IMR-90 (cell line): ENCODE data around the gene SCGB1C2. TPM values are rescaled to one million over a fixed set of nuclear protein-coding genes. Genes with fewer than 3 reads are reported as not detected.

Experiments used
- ATAC-seq: fragments of 200-7000 bp; cut with Tn5 transposase; 2 replicates; pipeline ENCODE4 v1.9.1; 2020; ENCODE audit warnings: low read depth, mild to moderate bottlenecking, moderate library complexity
- BruUV-seq: library from RNA; stranded (reverse); fragments of 400-500 nt; replicated peaks from 2 replicates; lab custom pipeline; 2021; lab: Mats Ljungman, UMichigan
- CTCF ChIA-PET: fragments of 300-600 bp; formaldehyde crosslinking; extraction: SDS; loops from one replicate; lab custom pipeline; 2021; ENCODE audit warnings: antibody characterized with exemption; lab: Yijun Ruan, JAX
- POLR2A ChIA-PET: fragments of 300-600 bp; sonication (Branson Sonifier 250); formaldehyde crosslinking; loops from one replicate; lab custom pipeline; 2022; ENCODE audit warnings: antibody characterized with exemption; ENCODE audit not compliant: unreplicated experiment; lab: Charles Lee
- DNase-seq: peaks from one replicate; pipeline ENCODE4 v3.0.0; 2013
- H2AFZ ChIP-seq: replicated peaks from 2 replicates; pipeline ENCODE3; 2013; ENCODE audit warnings: low read length, mild to moderate bottlenecking; ENCODE audit not compliant: poor library complexity
- H2AK5ac ChIP-seq: 2 replicates; pipeline ENCODE4 v1.6.1; 2013; ENCODE audit warnings: low read depth, low read length, inconsistent platforms
- H2AK9ac ChIP-seq: replicated peaks from 2 replicates; pipeline ENCODE3; 2013; ENCODE audit warnings: mild to moderate bottlenecking, low read depth, low read length, moderate library complexity; ENCODE audit not compliant: poor library complexity
- H2BK120ac ChIP-seq: 2 replicates; pipeline ENCODE4 v1.6.1; 2013; ENCODE audit warnings: low read depth, low read length, inconsistent platforms
- H2BK15ac ChIP-seq: 3 replicates; pipeline ENCODE4 v1.6.1; 2013; ENCODE audit warnings: low read depth, low read length, inconsistent platforms
- H2BK20ac ChIP-seq: 2 replicates; pipeline ENCODE4 v1.6.1; 2013; ENCODE audit warnings: low read depth, mild to moderate bottlenecking, inconsistent platforms, low read length, moderate library complexity
- H2BK5ac ChIP-seq: 2 replicates; pipeline ENCODE4 v1.6.1; 2013; ENCODE audit warnings: mild to moderate bottlenecking, low read depth, low read length, inconsistent platforms; ENCODE audit not compliant: poor library complexity, severe bottlenecking
- H3K14ac ChIP-seq: replicated peaks from 2 replicates; pipeline ENCODE4 v1.6.1; 2013; ENCODE audit warnings: low read depth, low read length, inconsistent platforms
- H3K18ac ChIP-seq: 2 replicates; pipeline ENCODE4 v1.6.1; 2013; ENCODE audit warnings: low read depth, low read length, control low read depth
- H3K23ac ChIP-seq: 2 replicates; pipeline ENCODE4 v1.6.1; 2013; ENCODE audit warnings: low read depth, low read length, inconsistent platforms
- H3K27ac ChIP-seq: 2 replicates; pipeline ENCODE4 v1.5.1; 2013; ENCODE audit warnings: mild to moderate bottlenecking, control low read depth, low read length; ENCODE audit not compliant: insufficient read depth
- H3K27me3 ChIP-seq: 2 replicates; pipeline ENCODE4 v1.6.1; 2013; ENCODE audit warnings: low read length; ENCODE audit not compliant: control insufficient read depth, insufficient read depth
- H3K36me3 ChIP-seq: 2 replicates; pipeline ENCODE4 v1.6.1; 2013; ENCODE audit warnings: low read length, mixed read lengths; ENCODE audit not compliant: control insufficient read depth, insufficient read depth
- H3K4ac ChIP-seq: 2 replicates; pipeline ENCODE4 v1.6.1; 2013; ENCODE audit warnings: low read depth, low read length, inconsistent platforms
- H3K4me1 ChIP-seq: 2 replicates; pipeline ENCODE4 v1.6.1; 2013; ENCODE audit warnings: low read length, mixed read lengths; ENCODE audit not compliant: control insufficient read depth, insufficient read depth
- H3K4me2 ChIP-seq: 2 replicates; pipeline ENCODE4 v1.6.1; 2013; ENCODE audit warnings: low read depth, mild to moderate bottlenecking, control low read depth, low read length, moderate library complexity
- H3K4me3 ChIP-seq: 2 replicates; pipeline ENCODE4 v1.5.1; 2013; ENCODE audit warnings: low read depth, mild to moderate bottlenecking, control low read depth, low read length, moderate library complexity; ENCODE audit not compliant: insufficient read depth
- H3K56ac ChIP-seq: 2 replicates; pipeline ENCODE4 v1.6.1; 2013; ENCODE audit warnings: low read length, inconsistent platforms; ENCODE audit not compliant: insufficient read depth; ENCODE audit errors: extremely low read depth
- H3K79me1 ChIP-seq, 2 experiments: 2 replicates each; pipeline ENCODE4 v1.6.1; 2013; ENCODE audit warnings: low read length in 2 of 2, inconsistent platforms in 1 of 2, low read depth in 1 of 2
- H3K9ac ChIP-seq: 2 replicates; pipeline ENCODE4 v1.6.1; 2013; ENCODE audit warnings: low read depth, low read length, control low read depth
- H3K9me1 ChIP-seq: 2 replicates; pipeline ENCODE4 v1.6.1; 2013; ENCODE audit warnings: low read length, inconsistent platforms; ENCODE audit not compliant: insufficient read depth
- H3K9me3 ChIP-seq: 2 replicates; pipeline ENCODE4 v1.6.1; 2013; ENCODE audit warnings: low read length; ENCODE audit not compliant: control insufficient read depth, insufficient read depth
- H4K20me1 ChIP-seq: 2 replicates; pipeline ENCODE4 v1.6.1; 2013; ENCODE audit warnings: low read length, inconsistent platforms; ENCODE audit not compliant: insufficient read depth
- H4K5ac ChIP-seq: 2 replicates; pipeline ENCODE4 v1.6.1; 2013; ENCODE audit warnings: mild to moderate bottlenecking, low read depth, low read length, control low read depth
- H4K8ac ChIP-seq, 2 experiments: 2 replicates each; pipeline ENCODE4 v1.6.1; 2013; ENCODE audit warnings: low read depth in 2 of 2, low read length in 2 of 2, control low read depth in 1 of 2, inconsistent platforms in 1 of 2
- H4K91ac ChIP-seq: 2 replicates; pipeline ENCODE4 v1.6.1; 2013; ENCODE audit warnings: low read depth, low read length, inconsistent platforms; ENCODE audit not compliant: insufficient read depth
- BHLHE40 ChIP-seq: fragments of 150-350 bp; IDR thresholded peaks from 2 replicates; pipeline ENCODE4 v1.6.1; 2016; ENCODE audit warnings: mild to moderate bottlenecking, low read depth, low read length
- CEBPB ChIP-seq: IDR thresholded peaks from 2 replicates; pipeline ENCODE4 v1.6.1; 2012; ENCODE audit warnings: low read depth, low read length, improper control_type of control experiment
- CHD1 ChIP-seq: IDR thresholded peaks from 2 replicates; pipeline ENCODE4 v1.6.1; 2012; ENCODE audit warnings: low read depth, low read length, improper control_type of control experiment
- FOS ChIP-seq: fragments of 150-350 bp; IDR thresholded peaks from 2 replicates; pipeline ENCODE4 v1.6.1; 2016; ENCODE audit warnings: low read depth, low read length
- MAFK ChIP-seq: IDR thresholded peaks from 2 replicates; pipeline ENCODE4 v1.6.1; 2012; ENCODE audit warnings: low read depth, low read length, improper control_type of control experiment
- MAZ ChIP-seq: IDR thresholded peaks from 2 replicates; pipeline ENCODE4 v1.6.1; 2012; ENCODE audit warnings: low read depth, mild to moderate bottlenecking, low read length, improper control_type of control experiment, moderate library complexity, borderline replicate concordance
- MXI1 ChIP-seq: IDR thresholded peaks from 2 replicates; pipeline ENCODE4 v1.6.1; 2012; ENCODE audit warnings: low read depth, mild to moderate bottlenecking, low read length, moderate library complexity, borderline replicate concordance
- NFE2L2 ChIP-seq: fragments of 150-350 bp; IDR thresholded peaks from 2 replicates; pipeline ENCODE4 v1.6.1; 2016; ENCODE audit warnings: low read depth, mild to moderate bottlenecking, low read length
- POLR2A ChIP-seq: IDR thresholded peaks from 2 replicates; pipeline ENCODE4 v1.6.1; 2012; ENCODE audit warnings: mild to moderate bottlenecking, low read depth, low read length
- RAD21 ChIP-seq: IDR thresholded peaks from 2 replicates; pipeline ENCODE4 v1.6.1; 2012; ENCODE audit warnings: low read length, improper control_type of control experiment
- RCOR1 ChIP-seq: IDR thresholded peaks from 2 replicates; pipeline ENCODE4 v1.6.1; 2012; ENCODE audit warnings: mild to moderate bottlenecking, low read length, improper control_type of control experiment; ENCODE audit not compliant: insufficient replicate concordance
- RFX5 ChIP-seq: IDR thresholded peaks from 2 replicates; pipeline ENCODE4 v1.8.0; 2012; ENCODE audit warnings: low read depth, mild to moderate bottlenecking, low read length, moderate library complexity
- SMC3 ChIP-seq: fragments of 150-350 bp; IDR thresholded peaks from 2 replicates; pipeline ENCODE4 v1.6.1; 2016; ENCODE audit warnings: low read depth, mild to moderate bottlenecking, antibody characterized with exemption, low read length, moderate library complexity
- WGBS, 2 experiments: methylation state at CpG; one replicate each; pipeline versions ENCODE4 v1.1.5 to v1.1.7; 2013; ENCODE audit warnings: missing lambda C conversion rate in 2 of 2; ENCODE audit not compliant: insufficient read length in 1 of 2; ENCODE audit errors: extremely low coverage in 2 of 2; 5-methylcytosine and 5-hydroxymethylcytosine counted together
- dilution Hi-C: fragments of 300-500 bp; cut with HindIII; formaldehyde crosslinking; loops from one replicate; pipeline ENCODE4 v1.14.3; 2018; ENCODE audit warnings: low sequenced_read_pairs; ENCODE audit not compliant: unreplicated experiment
- in situ Hi-C: fragments of 300-500 bp; cut with MboI; formaldehyde crosslinking; loops from 3 replicates; pipeline ENCODE4 v1.14.3; 2019; ENCODE audit warnings: low sequenced_read_pairs, inconsistent platforms, mixed read lengths
- intact Hi-C: fragments of 100-400 bp; cut with micrococcal nuclease; formaldehyde crosslinking; loops from 2 replicates; pipeline ENCODE4 v1.10.0; 2022
- polyA plus RNA-seq, 3 experiments: library from polyadenylated mRNA; depleted of rRNA; stranded (reverse); fragments of >200 nt; gene quantifications; 2 replicates each; pipeline ENCODE4 v1.2.3, GENCODE V29; 2012; ENCODE audit warnings: low replicate concordance in 1 of 3
- total RNA-seq: library from RNA; depleted of rRNA; stranded (reverse); fragments of >200 nt; gene quantifications from 2 replicates; pipeline ENCODE4 v1.2.3, GENCODE V29; 2012
- TF ChIP-seq, protein P1 (sequence below): fragments of 150-350 bp; IDR thresholded peaks from 2 replicates; pipeline ENCODE4 v1.6.1; 2017; ENCODE audit warnings: mild to moderate bottlenecking, antibody characterized with exemption, low read length, low read depth
- TF ChIP-seq, protein P2 (sequence below): conservative IDR thresholded peaks from 2 replicates; pipeline ENCODE4 v1.5.1; 2012; ENCODE audit warnings: mild to moderate bottlenecking, low read depth, low read length, improper control_type of control experiment
- TF ChIP-seq, protein P3 (sequence below): fragments of 150-350 bp; IDR thresholded peaks from 2 replicates; pipeline ENCODE4 v1.6.1; 2016; ENCODE audit warnings: low read depth, mild to moderate bottlenecking, low read length, moderate library complexity, borderline replicate concordance

Gene SCGB1C2
- total and polyA plus RNA-seq, 2 of the 4 experiments (the other 2 are of a cell fraction) = not detected

DNA sequence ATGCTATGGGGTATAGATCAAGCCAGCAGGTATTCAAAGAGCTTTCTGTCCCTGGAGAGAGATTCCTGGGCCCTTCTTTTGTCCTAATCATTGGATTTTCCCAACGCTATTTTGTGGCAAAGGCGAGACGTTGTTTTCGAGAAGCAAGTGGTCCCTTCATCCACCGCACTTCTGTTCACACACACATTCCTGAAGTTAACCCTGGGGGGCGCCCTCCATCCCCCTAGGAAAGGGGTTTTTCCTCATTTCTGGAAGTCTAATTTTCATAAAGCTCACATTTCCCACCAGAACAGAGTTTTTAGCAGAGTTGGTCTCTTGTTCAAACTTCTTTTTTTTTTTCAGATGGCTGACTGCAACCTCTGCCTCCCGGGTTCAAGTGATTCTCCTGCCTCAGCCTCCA is 11.9 kb downstream of the SCGB1C2 start:
- dilution Hi-C loops (no loop called here), in situ Hi-C loops (no loop called here), intact Hi-C loops (no loop called here)
- POLR2A ChIA-PET = no interaction called here
- Histone ChIP-seq H3K27me3 (peaks cover 11% of the 10 kb centered on the region), H4K20me1 (no peaks in the 10 kb centered on the region), H4K8ac (no peak overlapping the region), H4K5ac (no peak overlapping the region), H3K9me3 (no peaks in the 10 kb centered on the region), H2BK20ac (no peak overlapping the region), H3K4me1 (peaks cover 2% of the 10 kb centered on the region; the same call in 1 of the 2 replicates), H3K18ac (no peak overlapping the region), H3K56ac (no peak overlapping the region), H3K4me3 (no peak overlapping the region), H2AK9ac (no peak overlapping the region), H3K14ac (no peak overlapping the region), H2BK120ac (no peak overlapping the region), H3K4me2 (no peak overlapping the region), H3K4ac (no peak overlapping the region), H2BK15ac (no peak overlapping the region), H4K91ac (no peak overlapping the region), H2BK5ac (no peak overlapping the region), H2AFZ (no peak overlapping the region), H3K79me1 (no peaks in the 10 kb centered on the region), H3K23ac (no peak overlapping the region), H3K27ac (no peak overlapping the region), H2AK5ac (no peak overlapping the region), H3K36me3 (no peaks in the 10 kb centered on the region), H3K9ac (no peak overlapping the region), H3K9me1 (no peaks in the 10 kb centered on the region)
- no CpG with 5 or more reads among the region's 7 CpGs for WGBS, 2 experiments
- no peak for TF ChIP-seq CEBPB
- TF ChIP-seq RAD21 = no peak
- TF ChIP-seq, protein P1, sequence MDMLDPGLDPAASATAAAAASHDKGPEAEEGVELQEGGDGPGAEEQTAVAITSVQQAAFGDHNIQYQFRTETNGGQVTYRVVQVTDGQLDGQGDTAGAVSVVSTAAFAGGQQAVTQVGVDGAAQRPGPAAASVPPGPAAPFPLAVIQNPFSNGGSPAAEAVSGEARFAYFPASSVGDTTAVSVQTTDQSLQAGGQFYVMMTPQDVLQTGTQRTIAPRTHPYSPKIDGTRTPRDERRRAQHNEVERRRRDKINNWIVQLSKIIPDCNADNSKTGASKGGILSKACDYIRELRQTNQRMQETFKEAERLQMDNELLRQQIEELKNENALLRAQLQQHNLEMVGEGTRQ = no peak
- TF ChIP-seq, protein P2, sequence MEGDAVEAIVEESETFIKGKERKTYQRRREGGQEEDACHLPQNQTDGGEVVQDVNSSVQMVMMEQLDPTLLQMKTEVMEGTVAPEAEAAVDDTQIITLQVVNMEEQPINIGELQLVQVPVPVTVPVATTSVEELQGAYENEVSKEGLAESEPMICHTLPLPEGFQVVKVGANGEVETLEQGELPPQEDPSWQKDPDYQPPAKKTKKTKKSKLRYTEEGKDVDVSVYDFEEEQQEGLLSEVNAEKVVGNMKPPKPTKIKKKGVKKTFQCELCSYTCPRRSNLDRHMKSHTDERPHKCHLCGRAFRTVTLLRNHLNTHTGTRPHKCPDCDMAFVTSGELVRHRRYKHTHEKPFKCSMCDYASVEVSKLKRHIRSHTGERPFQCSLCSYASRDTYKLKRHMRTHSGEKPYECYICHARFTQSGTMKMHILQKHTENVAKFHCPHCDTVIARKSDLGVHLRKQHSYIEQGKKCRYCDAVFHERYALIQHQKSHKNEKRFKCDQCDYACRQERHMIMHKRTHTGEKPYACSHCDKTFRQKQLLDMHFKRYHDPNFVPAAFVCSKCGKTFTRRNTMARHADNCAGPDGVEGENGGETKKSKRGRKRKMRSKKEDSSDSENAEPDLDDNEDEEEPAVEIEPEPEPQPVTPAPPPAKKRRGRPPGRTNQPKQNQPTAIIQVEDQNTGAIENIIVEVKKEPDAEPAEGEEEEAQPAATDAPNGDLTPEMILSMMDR = no peak
- no peak for TF ChIP-seq MAZ
- no peak for TF ChIP-seq SMC3
- TF ChIP-seq MXI1 = no peak
- no peak for TF ChIP-seq MAFK
- no peak for TF ChIP-seq NFE2L2
- TF ChIP-seq RFX5 = no peak
- no peak for TF ChIP-seq FOS
- no peak for TF ChIP-seq POLR2A
- TF ChIP-seq RCOR1 = no peak
- TF ChIP-seq BHLHE40 = no peak
- TF ChIP-seq, protein P3, sequence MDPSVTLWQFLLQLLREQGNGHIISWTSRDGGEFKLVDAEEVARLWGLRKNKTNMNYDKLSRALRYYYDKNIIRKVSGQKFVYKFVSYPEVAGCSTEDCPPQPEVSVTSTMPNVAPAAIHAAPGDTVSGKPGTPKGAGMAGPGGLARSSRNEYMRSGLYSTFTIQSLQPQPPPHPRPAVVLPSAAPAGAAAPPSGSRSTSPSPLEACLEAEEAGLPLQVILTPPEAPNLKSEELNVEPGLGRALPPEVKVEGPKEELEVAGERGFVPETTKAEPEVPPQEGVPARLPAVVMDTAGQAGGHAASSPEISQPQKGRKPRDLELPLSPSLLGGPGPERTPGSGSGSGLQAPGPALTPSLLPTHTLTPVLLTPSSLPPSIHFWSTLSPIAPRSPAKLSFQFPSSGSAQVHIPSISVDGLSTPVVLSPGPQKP = no peak
- no peak for TF ChIP-seq CHD1
- CTCF ChIA-PET = interaction anchor here (0.6 kb wide), 1 partner anchor 257 kb away, joined by 5 read pairs; no protein-coding TSS in a partner anchor
- ATAC-seq (no peak), DNase-seq (no peak)
- BruUV-seq = no TSS peak
